H1 (cell line): ENCODE measurements around the gene GTF3C5. TPM values are rescaled to one million over a fixed set of nuclear protein-coding genes. Genes with fewer than 3 reads are reported as not detected.
A peak's percentile ranks its signal among the peaks of the same experiment; 100 is the strongest.

Experiments
- CTCF ChIA-PET: fragments of 300-600 bp; sonication (Branson Sonifier 250); formaldehyde crosslinking; loops from one replicate; lab custom pipeline; 2021; ENCODE audit not compliant: partially characterized antibody; lab: Charles Lee
- POLR2A ChIA-PET: fragments of 300-600 bp; sonication (Branson Sonifier 250); formaldehyde crosslinking; loops from one replicate; lab custom pipeline; 2021; ENCODE audit warnings: inconsistent platforms; ENCODE audit not compliant: partially characterized antibody; lab: Charles Lee
- DNase-seq, 2 experiments: peaks; one replicate each; pipeline versions ENCODE4 v3.0.0 to v3.0.0-alpha.2; 2010 to 2022; ENCODE audit warnings: low spot score in 2 of 2, low read depth in 1 of 2, mixed read lengths in 1 of 2
- FAIRE-seq: peaks from 2 replicates; lab custom pipeline; 2011; peaks lifted over from hg19 to GRCh38; lab: Jason Lieb, UNC
- H2AFZ ChIP-seq: 2 replicates; pipeline ENCODE4 v1.8.1; 2012; ENCODE audit warnings: low read length, inconsistent platforms
- H2AK5ac ChIP-seq: 2 replicates; pipeline ENCODE4 v1.6.1; 2013; ENCODE audit warnings: low read depth, low read length
- H2BK120ac ChIP-seq: replicated peaks from 2 replicates; pipeline ENCODE3; 2013; ENCODE audit warnings: low read depth, low read length, inconsistent platforms
- H2BK12ac ChIP-seq: 2 replicates; pipeline ENCODE4 v1.6.1; 2013; ENCODE audit warnings: low read depth, low read length
- H2BK15ac ChIP-seq: 2 replicates; pipeline ENCODE4 v1.6.1; 2013; ENCODE audit warnings: low read length
- H2BK20ac ChIP-seq: 2 replicates; pipeline ENCODE4 v1.6.1; 2013; ENCODE audit warnings: low read length
- H2BK5ac ChIP-seq: 2 replicates; pipeline ENCODE4 v1.6.1; 2013; ENCODE audit warnings: low read depth, low read length
- H3K14ac ChIP-seq: 2 replicates; pipeline ENCODE4 v1.6.1; 2013; ENCODE audit warnings: inconsistent platforms; ENCODE audit not compliant: insufficient read length
- H3K18ac ChIP-seq: 2 replicates; pipeline ENCODE4 v1.6.1; 2013; ENCODE audit warnings: low read length; ENCODE audit errors: extremely low read depth
- H3K23ac ChIP-seq: 2 replicates; pipeline ENCODE4 v1.6.1; 2013; ENCODE audit warnings: inconsistent platforms; ENCODE audit not compliant: insufficient read length
- H3K23me2 ChIP-seq: 2 replicates; pipeline ENCODE4 v1.6.1; 2013; ENCODE audit warnings: low read depth, low read length
- H3K27ac ChIP-seq: 2 replicates; pipeline ENCODE4 v1.6.1; 2011; ENCODE audit warnings: low read depth, low read length, inconsistent platforms
- H3K27me3 ChIP-seq, 4 experiments: replicated peaks in 1 of 4; 1 replicate in 1 of 4; 2 replicates in 3 of 4; pipeline versions ENCODE4 v1.6.1 to v1.8.1; 2011 to 2013; ENCODE audit warnings: low read length in 3 of 4, mild to moderate bottlenecking in 3 of 4, inconsistent platforms in 2 of 4, mixed read lengths in 2 of 4, moderate library complexity in 1 of 4; ENCODE audit not compliant: control insufficient read depth in 3 of 4, insufficient read depth in 3 of 4; ENCODE audit errors: extremely low read depth in 1 of 4
- H3K36me3 ChIP-seq, 4 experiments: 2 replicates each; pipeline versions ENCODE4 v1.6.1 to v1.8.1; 2011 to 2013; ENCODE audit warnings: mild to moderate bottlenecking in 4 of 4, low read length in 3 of 4, moderate library complexity in 2 of 4, control low read depth in 1 of 4, inconsistent platforms in 1 of 4; ENCODE audit not compliant: insufficient read depth in 4 of 4, control insufficient read depth in 2 of 4
- H3K4ac ChIP-seq: replicated peaks from 2 replicates; pipeline ENCODE3; 2013; ENCODE audit warnings: low read length, low read depth, mixed read lengths, inconsistent platforms; ENCODE audit not compliant: insufficient read length
- H3K4me1 ChIP-seq, 4 experiments: replicated peaks in 1 of 4; 1 replicate in 1 of 4; 2 replicates in 3 of 4; pipeline versions ENCODE4 v1.6.1 to v1.8.1; 2011 to 2013; ENCODE audit warnings: low read length in 3 of 4, inconsistent platforms in 2 of 4, mixed read lengths in 1 of 4; ENCODE audit not compliant: insufficient read depth in 4 of 4, control insufficient read depth in 3 of 4
- H3K4me2 ChIP-seq, 2 experiments: 2 replicates each; pipeline versions ENCODE4 v1.6.1 to v1.8.1; 2011 to 2013; ENCODE audit warnings: low read depth in 2 of 2, low read length in 2 of 2, control low read depth in 1 of 2, inconsistent platforms in 1 of 2, mild to moderate bottlenecking in 1 of 2; ENCODE audit not compliant: insufficient read depth in 1 of 2
- H3K4me3 ChIP-seq, 4 experiments: fragments of 200-600, 300-600 bp in 1 of 4; sonication (generic), shearing (Covaris generic), sonication (Bioruptor Twin) in 1 of 4; 2 replicates each; pipeline versions ENCODE4 v1.5.1 to v1.8.1; 2011 to 2016; ENCODE audit warnings: low read length in 4 of 4, low read depth in 3 of 4, control low read depth in 2 of 4, inconsistent platforms in 2 of 4, mild to moderate bottlenecking in 2 of 4, mixed read lengths in 1 of 4, moderate library complexity in 1 of 4; ENCODE audit not compliant: insufficient read depth in 2 of 4; ENCODE audit errors: extremely low read depth in 1 of 4
- H3K56ac ChIP-seq: replicated peaks from 2 replicates; pipeline ENCODE3; 2013; ENCODE audit warnings: low read depth, mild to moderate bottlenecking, mixed read lengths, low read length, inconsistent platforms; ENCODE audit not compliant: insufficient read length
- H3K79me1 ChIP-seq: 2 replicates; pipeline ENCODE4 v1.6.1; 2013; ENCODE audit warnings: low read depth, low read length, control low read depth
- H3K79me2 ChIP-seq, 2 experiments: 2 replicates each; pipeline versions ENCODE4 v1.6.1 to v1.8.1; 2012 to 2013; ENCODE audit warnings: low read length in 2 of 2, mild to moderate bottlenecking in 2 of 2, inconsistent platforms in 1 of 2; ENCODE audit not compliant: insufficient read depth in 2 of 2, control insufficient read depth in 1 of 2
- H3K9ac ChIP-seq, 4 experiments: replicated peaks in 1 of 4; 1 replicate in 1 of 4; 2 replicates in 3 of 4; pipeline versions ENCODE4 v1.6.1 to v1.8.1; 2011 to 2013; ENCODE audit warnings: low read depth in 3 of 4, low read length in 3 of 4, control low read depth in 2 of 4, mild to moderate bottlenecking in 2 of 4, moderate library complexity in 2 of 4, inconsistent platforms in 1 of 4; ENCODE audit errors: extremely low read depth in 1 of 4
- H3K9me3 ChIP-seq, 2 experiments: 2 replicates each; pipeline versions ENCODE4 v1.6.1 to v1.8.1; 2012 to 2013; ENCODE audit warnings: mild to moderate bottlenecking in 2 of 2, moderate library complexity in 2 of 2, control low read depth in 1 of 2, inconsistent platforms in 1 of 2, low read depth in 1 of 2, low read length in 1 of 2, mixed read lengths in 1 of 2; ENCODE audit not compliant: insufficient read depth in 2 of 2
- H4K20me1 ChIP-seq, 2 experiments: replicated peaks in 1 of 2; 2 replicates each; pipeline versions ENCODE3 to v1.8.1; 2011 to 2013; ENCODE audit warnings: inconsistent platforms in 2 of 2, low read length in 2 of 2, mild to moderate bottlenecking in 1 of 2; ENCODE audit not compliant: insufficient read depth in 2 of 2, control insufficient read depth in 1 of 2
- H4K5ac ChIP-seq: 2 replicates; pipeline ENCODE4 v1.6.1; 2013; ENCODE audit warnings: low read length, low read depth, mixed read lengths, inconsistent platforms; ENCODE audit not compliant: insufficient read length
- H4K8ac ChIP-seq: 2 replicates; pipeline ENCODE4 v1.8.0; 2013; ENCODE audit warnings: mild to moderate bottlenecking, moderate library complexity, low read length, inconsistent platforms; ENCODE audit not compliant: insufficient read depth; ENCODE audit errors: extremely low read depth
- H4K91ac ChIP-seq: replicated peaks from 2 replicates; pipeline ENCODE3; 2013; ENCODE audit warnings: low read length, mixed read lengths, inconsistent platforms; ENCODE audit not compliant: insufficient read length
- ASH2L ChIP-seq: fragments of 200-600, 300-600 bp; sonication (generic); IDR thresholded peaks from one replicate; pipeline ENCODE4 v1.7.1; 2017; ENCODE audit warnings: low read length
- BCL11A ChIP-seq, 2 experiments: IDR thresholded peaks; one replicate each; pipeline ENCODE4 v1.6.1; 2011; ENCODE audit warnings: low read depth in 2 of 2, low read length in 2 of 2, mild to moderate bottlenecking in 2 of 2
- CBX8 ChIP-seq: fragments of 300-800, 300-1000 bp; sonication (generic); IDR thresholded peaks from 2 replicates; pipeline ENCODE4 v1.7.1; 2016; ENCODE audit warnings: low read depth, low read length, borderline replicate concordance
- CREB1 ChIP-seq: IDR thresholded peaks from 2 replicates; pipeline ENCODE4 v1.6.1; 2012; ENCODE audit warnings: inconsistent platforms
- EP300 ChIP-seq, 2 experiments: IDR thresholded peaks; 1 replicate in 1 of 2; 2 replicates in 1 of 2; pipeline ENCODE4 v1.6.1; 2011 to 2012; ENCODE audit warnings: low read depth in 2 of 2, low read length in 2 of 2, mild to moderate bottlenecking in 2 of 2, borderline replicate concordance in 1 of 2, inconsistent platforms in 1 of 2, moderate library complexity in 1 of 2
- HDAC2 ChIP-seq, 2 experiments: fragments of 300-600 bp in 1 of 2; sonication (generic) in 1 of 2; IDR thresholded peaks; 2 replicates each; pipeline ENCODE4 v1.6.1; 2011 to 2012; ENCODE audit warnings: low read depth in 2 of 2, low read length in 2 of 2, mild to moderate bottlenecking in 2 of 2, moderate library complexity in 2 of 2, borderline replicate concordance in 1 of 2, inconsistent platforms in 1 of 2
- RAD21 ChIP-seq, 2 experiments: IDR thresholded peaks in 1 of 2; conservative IDR thresholded peaks in 1 of 2; 2 replicates each; pipeline ENCODE4 v1.6.1; 2011; ENCODE audit warnings: low read depth in 2 of 2, low read length in 2 of 2, improper control_type of control experiment in 1 of 2, inconsistent platforms in 1 of 2, mild to moderate bottlenecking in 1 of 2, moderate library complexity in 1 of 2
- RXRA ChIP-seq: IDR thresholded peaks from 2 replicates; pipeline ENCODE4 v1.6.1; 2011; ENCODE audit warnings: low read depth, mild to moderate bottlenecking, low read length, moderate library complexity; ENCODE audit not compliant: insufficient read depth
- WGBS, 2 experiments: shearing (Covaris generic) in 1 of 2; methylation state at CpG; one replicate each; pipeline versions ENCODE4 v1.1.6 to v1.1.7; 2013 to 2015; ENCODE audit warnings: low lambda C conversion rate in 2 of 2, mixed read lengths in 2 of 2, inconsistent platforms in 1 of 2, low coverage in 1 of 2, missing lambda C conversion rate in 1 of 2; ENCODE audit not compliant: insufficient replicate concordance in 2 of 2, insufficient coverage in 1 of 2, insufficient read length in 1 of 2; ENCODE audit errors: extremely low coverage in 1 of 2, missing lambda C conversion rate in 1 of 2; 5-methylcytosine and 5-hydroxymethylcytosine counted together
- polyA plus RNA-seq, 7 experiments: library from polyadenylated mRNA; depleted of rRNA in 3 of 7; stranded (reverse) in 5 of 7; unstranded in 2 of 7; fragments of >200 nt in 5 of 7; fragments of 200-250 nt in 2 of 7; gene quantifications; 1 replicate in 5 of 7; 2 replicates in 1 of 7; 4 replicates in 1 of 7; pipeline versions ENCODE4 v1.2.1 to v1.2.3, GENCODE V29; 2011 to 2013; ENCODE audit warnings: missing spikeins in 2 of 7, mixed read lengths in 2 of 7
- total RNA-seq: library from RNA; stranded (reverse); fragmentation: NEBNext Ultra II Directional; extraction: Animal tissue kit (Norgen Biotek cat#: 25700); gene quantifications from 2 replicates; pipeline ENCODE4 v1.2.1, GENCODE V29; 2021

GTF3C5 gene
- total and polyA plus RNA-seq, 2 of the 8 experiments (the other 6 are each of a cell fraction or from before 2014, with no cell fraction given), result 78.7 to 87.1 TPM

- Histone ChIP-seq H3K4me3 (no peak overlapping the region), H3K36me3 (peaks cover 18 to 51% (median 44%) of the 10 kb centered on the region in 4 experiments; a peak in 7 of 8 replicates), H3K79me2 (no peaks in the 10 kb centered on the region), H3K14ac (no peak overlapping the region), H3K4me2 (no peak overlapping the region), H2BK5ac (no peak overlapping the region), H2AK5ac (no peak overlapping the region), H3K23ac (no peak overlapping the region), H3K18ac (no peak overlapping the region), H2BK15ac (no peak overlapping the region), H3K27me3 (no peaks in the 10 kb centered on the region), H3K79me1 (peaks cover 2% of the 10 kb centered on the region; the same call in 1 of the 2 replicates), H3K4me1 (no peaks in the 10 kb centered on the region), H4K8ac (peak overlapping the region; percentile 65; the same call in 1 of the 2 replicates), H3K56ac (no peak overlapping the region), H3K27ac (no peak overlapping the region), H3K23me2 (no peaks in the 10 kb centered on the region), H2BK120ac (no peak overlapping the region), H3K9ac (no peak overlapping the region), H4K91ac (no peak overlapping the region), H2AFZ (no peak overlapping the region), H3K9me3 (no peaks in the 10 kb centered on the region), H4K5ac (no peak overlapping the region), H2BK12ac (no peak overlapping the region), H4K20me1 (peaks cover 0 to 16% of the 10 kb centered on the region in 2 experiments), H3K4ac (no peak overlapping the region), H2BK20ac (no peak overlapping the region)
- TF ChIP-seq CBX8 (no peak), ASH2L (no peak), RXRA (no peak), CREB1 (no peak), HDAC2 (IDR thresholded peaks at IDR 0.05; ENCODE audit: borderline replicate concordance in 1 of 2, low read depth in 2 of 2, low read length in 2 of 2) (no peak), RAD21 (IDR thresholded peaks at IDR 0.05 in 1 of 2, conservative IDR thresholded peaks at IDR 0.05 in 1 of 2; ENCODE audit: low read depth in 2 of 2, low read length in 2 of 2) (no peak), EP300 (IDR thresholded peaks at IDR 0.05; ENCODE audit: borderline replicate concordance in 1 of 2, low read depth in 2 of 2, low read length in 2 of 2) (no peak), BCL11A (IDR thresholded peaks at IDR 0.05; ENCODE audit: low read depth in 2 of 2, low read length in 2 of 2) (no peak)
- WGBS, 2 experiments, result 94% methylated on average over 16 of the region's 20 CpGs; no CpG with 5 or more reads in 1 of the 2 experiments
- POLR2A ChIA-PET, result interaction anchor here (1.3 to 1.8 kb wide), 2 partner anchors 15 to 21 kb away, joined by 3 to 5 read pairs; partner anchors contain the start of gene GTF3C5
- FAIRE-seq (no peak), DNase-seq (no peak)
- CTCF ChIA-PET, result interaction anchor here (1.1 to 1.3 kb wide), 4 partner anchors 12 to 97 kb away, joined by 3 to 6 read pairs (median 4); no protein-coding TSS in a partner anchor
Observed at GRCh38 chr9:133051281-133051900, 20.6 kb downstream of the GTF3C5 start.
